HG02642 (cell line): ENCODE measurements around the gene S100A14.

Source experiments
- ATAC-seq: cut with Tn5 transposase; IDR thresholded peaks from one replicate; pipeline ENCODE4 v1.9.1; 2021; ENCODE audit warnings: mild to moderate bottlenecking; ENCODE audit not compliant: unreplicated experiment, poor library complexity

S100A14 gene

DNA sequence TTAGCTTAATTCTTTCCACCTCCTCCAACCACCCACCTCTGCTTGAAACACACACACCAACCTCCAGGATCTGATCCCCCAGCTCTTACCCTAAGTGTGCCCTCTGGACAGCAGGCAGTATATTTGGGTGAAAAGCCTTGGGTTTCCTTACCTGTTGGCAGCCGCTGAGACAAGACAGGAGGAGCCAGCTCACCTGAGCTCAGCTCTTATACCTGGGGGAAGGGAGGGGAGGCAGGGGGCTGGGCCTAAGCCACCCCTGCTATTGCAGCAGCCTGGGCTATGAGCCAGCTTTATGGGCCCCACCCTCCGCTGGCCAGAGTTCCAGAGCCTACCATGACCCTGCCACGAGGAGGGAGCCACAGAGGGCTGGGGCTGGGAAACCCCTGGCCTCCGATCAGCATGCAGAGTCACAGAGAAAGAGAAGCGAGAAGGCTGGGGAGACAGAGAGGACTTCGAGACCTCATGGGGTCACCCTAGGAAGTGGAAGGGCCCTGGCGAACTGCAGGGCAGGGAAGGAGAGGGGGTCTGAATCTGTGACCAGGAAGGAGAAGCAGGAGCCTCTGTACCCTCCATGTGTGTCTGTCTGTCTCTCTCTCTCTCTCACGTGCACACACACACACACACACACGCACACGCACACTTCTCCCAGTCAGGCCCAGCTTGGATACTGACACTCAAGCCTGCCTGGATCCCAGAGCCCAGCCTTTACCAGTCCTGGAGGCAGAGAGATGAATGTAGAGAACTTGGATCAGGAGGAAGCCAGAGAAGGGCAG is at the start of gene S100A14:
Gene S100A14, minus strand, starts transcription at position 182 of the 773 bp plus-strand sequence. CDS start 467 bp downstream, outside the sequence.
- ATAC-seq = no peak

DNA sequence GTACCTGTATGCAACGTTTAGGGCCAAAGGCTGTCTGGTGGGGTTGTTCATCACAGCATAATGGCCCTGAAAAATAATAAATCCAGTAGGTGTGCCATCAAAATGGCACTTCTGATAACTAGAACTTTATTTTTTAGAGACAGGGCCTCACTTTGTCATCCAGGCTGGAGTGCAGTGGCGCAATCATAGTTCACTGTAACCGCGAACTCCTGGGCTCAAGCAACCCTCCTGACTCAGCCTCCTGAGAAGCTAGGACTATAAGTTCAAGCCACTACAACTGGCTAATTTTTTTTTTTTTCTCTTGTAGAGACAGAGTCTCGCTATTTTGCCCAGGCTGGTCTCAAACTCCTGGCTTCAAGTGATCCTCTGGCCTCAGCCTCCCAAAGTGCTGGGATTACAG is 47.1 kb upstream of the S100A14 start:
- ATAC-seq = no peak

DNA sequence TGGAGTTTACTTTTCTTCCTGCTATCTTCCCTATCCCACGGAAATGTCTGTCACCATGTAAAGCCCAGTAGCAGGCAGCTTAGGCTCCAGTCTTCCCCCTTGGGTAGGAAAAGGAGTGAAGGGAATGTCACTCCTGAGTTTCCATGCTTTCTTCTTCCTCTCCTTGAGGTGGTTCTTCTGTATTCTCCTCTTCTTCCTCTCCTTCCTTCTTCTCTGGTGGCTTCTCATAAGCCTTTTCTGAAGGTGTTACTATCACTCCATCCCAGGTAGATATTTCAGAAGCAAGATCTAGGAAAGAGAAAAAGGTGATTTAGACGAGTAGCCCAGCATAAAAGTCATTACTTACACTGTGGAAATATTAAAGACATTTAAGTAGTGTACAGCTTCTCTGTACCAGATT is 46.1 kb upstream of the S100A14 start:
- ATAC-seq = no peak

DNA sequence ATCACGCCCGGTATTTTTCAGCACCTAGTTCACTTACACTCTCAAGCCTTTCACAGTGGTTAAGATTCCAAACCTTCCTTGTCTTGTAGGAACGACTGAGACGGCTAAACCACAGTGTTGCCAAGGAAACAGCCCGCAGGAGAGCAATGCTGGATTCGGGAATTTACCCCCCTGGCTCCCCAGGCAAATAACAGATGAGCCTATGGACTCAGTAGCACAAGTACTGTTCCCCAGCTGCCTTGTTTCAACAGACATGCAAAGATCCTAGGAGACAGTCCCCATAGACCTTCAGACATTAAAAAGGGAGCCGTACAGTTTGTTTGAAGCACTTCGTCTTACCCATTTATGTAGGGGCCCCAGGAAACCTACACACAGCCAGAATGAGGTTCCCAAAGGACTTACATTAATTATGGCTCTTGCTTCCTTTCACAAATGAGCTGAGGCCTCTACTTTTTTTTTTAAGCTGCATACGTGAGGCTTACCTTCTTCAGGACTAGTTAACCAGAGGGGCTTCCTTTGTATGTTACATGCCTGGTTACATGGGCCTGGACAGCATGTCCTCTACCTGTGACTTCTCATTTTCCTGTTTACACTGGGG is 45.1 kb upstream of the S100A14 start:
- no peak for ATAC-seq

DNA sequence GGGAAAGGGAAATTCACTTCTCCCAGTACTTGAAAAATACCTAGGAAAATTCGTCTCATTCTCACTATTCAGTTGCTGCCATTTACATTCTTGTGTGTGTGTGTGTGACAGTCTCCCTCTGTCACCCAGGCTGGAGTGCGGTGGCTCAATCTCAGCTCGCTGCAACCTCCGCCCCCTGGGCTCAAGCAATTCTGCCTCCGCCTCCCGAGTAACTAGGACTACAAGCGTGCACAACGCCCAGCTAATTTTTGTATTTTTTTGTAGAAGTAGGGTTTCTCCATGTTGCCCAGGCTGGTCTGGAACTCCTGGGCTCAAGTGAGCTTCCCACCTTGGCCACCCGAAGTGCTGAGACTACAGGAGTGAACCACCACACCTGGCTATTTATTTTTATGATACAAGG is 43.5 kb upstream of the S100A14 start:
- no peak for ATAC-seq

DNA sequence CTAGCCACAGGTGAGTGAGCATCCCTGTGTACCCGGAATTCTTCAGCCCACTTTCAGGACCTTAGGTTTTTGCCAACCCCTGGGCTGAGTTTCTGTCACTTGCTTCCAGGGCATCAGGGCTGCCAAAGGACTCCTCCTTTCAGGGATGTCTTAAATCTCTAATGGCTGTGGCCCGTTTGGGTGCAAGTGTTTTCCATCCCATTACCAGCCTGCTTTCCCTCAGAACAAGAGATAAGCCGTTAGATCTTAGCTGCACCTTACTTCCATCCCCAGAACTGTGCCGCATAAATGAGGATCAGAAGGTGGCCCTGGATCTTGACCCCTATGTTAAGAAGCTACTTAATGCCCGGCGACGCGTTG is 43.0 kb upstream of the S100A14 start:
- ATAC-seq = no peak

DNA sequence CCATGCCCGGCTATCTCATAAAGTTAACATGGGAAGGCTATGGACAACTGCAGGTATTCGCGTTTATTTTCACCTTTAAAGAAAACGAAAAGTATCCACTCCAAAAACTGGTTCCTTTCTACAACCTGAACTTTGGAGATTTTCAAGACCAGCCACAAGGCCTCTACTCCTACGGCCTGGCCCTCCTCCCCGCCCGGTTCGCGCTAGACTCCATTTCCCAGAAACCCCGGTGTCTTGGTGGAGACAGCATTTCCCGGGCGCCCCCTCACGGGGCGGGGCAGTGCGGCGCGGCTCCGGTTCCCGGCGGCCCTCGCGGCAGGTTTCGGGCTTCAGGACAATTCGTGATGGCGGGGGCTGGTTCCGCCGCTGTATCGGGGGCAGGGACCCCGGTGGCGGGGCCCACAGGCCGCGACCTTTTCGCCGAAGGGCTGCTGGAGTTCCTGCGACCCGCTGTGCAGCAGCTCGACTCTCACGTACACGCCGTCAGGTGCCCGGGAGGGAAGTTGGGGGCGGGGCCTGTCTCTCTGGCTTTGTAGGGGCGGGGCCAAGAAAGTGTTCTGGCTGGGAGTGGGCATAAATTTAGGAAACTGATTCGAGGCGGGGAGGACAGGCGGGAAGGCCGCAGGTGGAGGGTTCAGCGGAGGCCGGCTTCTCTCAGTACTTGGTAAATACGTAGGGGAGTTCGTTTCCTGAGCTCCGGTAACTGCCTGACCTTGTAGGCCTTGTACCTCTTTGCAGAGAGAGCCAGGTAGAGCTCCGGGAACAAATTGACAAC is 42.5 kb upstream of the S100A14 start, which contains the start of gene SNAPIN:
Gene SNAPIN, plus strand, starts transcription at position 304 of the 775 bp plus-strand sequence. Its CDS starts 41 bp downstream, at position 345.
- peak; percentile 96 for ATAC-seq

DNA sequence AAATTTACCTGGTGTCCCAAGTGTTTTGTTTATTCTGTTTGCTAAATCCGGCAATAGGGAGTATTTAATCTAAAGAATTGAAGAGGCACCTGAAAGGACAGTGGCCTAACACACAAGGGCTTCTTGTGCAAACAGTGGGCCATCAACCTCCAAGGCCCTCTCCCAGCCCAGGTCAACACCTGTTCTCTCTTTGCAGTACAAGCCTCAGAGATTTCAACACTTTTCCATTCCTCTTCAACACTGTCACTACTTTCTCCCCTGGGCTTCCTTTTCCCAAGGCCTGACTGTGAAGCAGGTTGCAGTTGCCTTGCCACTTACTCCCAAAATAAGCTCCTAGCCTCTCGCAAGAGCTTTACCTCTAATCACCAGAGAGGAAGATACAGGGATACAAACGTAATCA is 39.2 kb upstream of the S100A14 start:
- ATAC-seq = no peak

DNA sequence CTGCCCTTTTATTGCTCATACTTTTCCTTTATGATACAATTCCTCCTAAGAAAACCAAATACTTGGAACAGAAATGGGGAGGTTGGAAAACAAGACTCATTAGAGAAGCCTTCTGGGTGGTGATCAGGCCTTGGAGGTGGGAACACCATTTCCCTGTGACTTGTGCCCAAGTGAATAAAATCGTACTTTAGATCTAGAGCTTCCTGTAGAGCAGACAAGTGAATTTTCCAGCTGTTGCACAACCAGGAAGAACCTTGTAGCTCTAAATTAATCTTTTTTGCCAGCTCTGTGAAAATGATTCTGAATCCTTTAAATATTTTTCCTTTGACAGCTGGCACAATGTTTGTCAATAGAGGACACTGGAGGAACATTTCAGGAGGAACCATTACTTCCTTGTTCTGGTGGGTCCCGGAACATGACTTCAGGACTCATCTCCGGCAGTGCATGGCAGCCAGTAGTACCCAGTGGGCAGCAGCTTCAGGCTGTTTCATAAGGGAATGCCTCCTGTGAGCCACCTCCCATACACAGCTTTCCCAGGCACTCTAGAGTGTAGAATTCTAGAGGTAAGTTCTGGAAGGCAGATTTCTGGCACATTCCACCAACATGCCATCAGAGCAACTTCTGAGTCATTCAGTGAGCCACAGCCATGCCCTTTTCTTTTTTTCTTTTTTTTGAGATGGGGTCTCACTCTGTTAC is 36.8 kb upstream of the S100A14 start:
- ATAC-seq = no peak

- ATAC-seq = no peak
Observed at GRCh38 chr1:153651771-153652170, 35.6 kb upstream of the S100A14 start.

- no peak for ATAC-seq
Observed at GRCh38 chr1:153649863-153650235, 33.7 kb upstream of the S100A14 start.

GRCh38 chr1:153649137-153649862 is 33.2 kb upstream of the S100A14 start:
- no peak for ATAC-seq

GRCh38 chr1:153648000-153648643 is 32.0 kb upstream of the S100A14 start:
- ATAC-seq = no peak

DNA sequence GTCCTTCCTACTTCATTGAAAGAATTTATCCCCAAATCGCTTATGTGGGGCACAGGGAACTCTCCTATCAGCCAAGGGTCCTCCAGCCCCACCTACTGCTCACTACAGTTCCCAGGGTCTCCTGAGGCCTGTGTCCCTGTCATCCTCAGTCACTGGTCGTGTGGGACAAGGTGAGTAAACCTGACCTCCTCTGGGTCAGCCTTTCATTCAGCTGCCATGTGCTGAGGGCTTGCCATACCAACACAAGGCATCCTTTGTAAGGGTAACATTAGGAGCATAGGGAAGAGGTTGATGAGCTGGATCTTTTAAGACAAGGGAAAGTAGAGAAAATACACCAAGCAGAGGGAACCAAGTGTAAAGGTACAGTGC is 31.2 kb upstream of the S100A14 start:
- ATAC-seq = no peak

DNA sequence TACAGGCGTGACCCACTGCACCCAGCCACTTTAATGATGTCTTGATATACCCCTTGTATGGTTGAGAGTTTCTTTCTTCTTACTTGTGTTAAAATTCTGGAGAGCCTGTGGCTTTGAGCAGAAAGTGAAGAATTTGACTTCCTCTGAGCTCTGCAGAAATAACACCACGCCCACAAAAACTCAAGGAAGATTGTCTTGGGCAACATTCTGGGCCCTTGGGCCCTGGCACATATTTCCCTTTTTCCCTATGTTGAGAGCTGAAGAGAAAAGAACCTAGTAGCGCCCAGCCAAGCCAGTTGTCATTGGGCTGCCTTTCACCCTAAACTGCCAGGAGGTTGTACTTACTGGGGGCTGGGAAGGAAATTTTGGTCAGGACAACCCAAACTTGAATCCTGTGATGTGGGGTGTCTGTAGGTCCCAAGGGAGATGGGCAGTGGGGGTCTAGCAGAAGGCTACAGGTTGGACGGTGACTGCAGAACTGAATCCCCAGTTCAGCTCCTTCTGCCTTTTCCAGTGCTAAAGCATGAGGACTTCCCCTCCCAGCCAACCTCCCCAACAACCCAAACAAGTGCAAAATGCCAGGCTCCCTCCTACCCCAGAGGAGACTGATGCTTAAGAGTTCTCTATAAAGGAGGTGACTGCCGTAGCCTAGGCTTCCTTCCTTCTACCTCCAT is 30.7 kb upstream of the S100A14 start:
- ATAC-seq = no peak

DNA sequence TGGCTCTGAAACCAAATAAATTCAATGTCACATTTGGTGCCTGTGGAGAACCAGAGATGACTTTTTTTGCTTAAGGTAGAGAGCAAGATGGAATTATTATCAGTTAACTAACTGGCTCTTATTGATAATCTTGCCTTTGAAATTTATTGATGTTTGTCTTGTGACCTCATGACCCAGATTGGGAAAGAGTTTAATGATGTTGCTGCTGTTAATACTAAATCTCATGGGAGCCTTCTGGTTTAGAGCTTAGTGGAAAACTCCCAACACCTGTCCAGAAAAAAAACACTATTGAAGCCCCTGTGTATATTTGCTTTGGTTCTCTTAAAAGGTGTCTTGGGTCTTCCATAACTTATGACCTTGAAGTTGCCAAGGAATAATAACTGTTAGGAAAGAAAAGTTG is 27.7 kb upstream of the S100A14 start:
- ATAC-seq = no peak

GRCh38 chr1:153643100-153643499 is 27.0 kb upstream of the S100A14 start:
- no peak for ATAC-seq

GRCh38 chr1:153642161-153642560 is 26.0 kb upstream of the S100A14 start:
- ATAC-seq = no peak

DNA sequence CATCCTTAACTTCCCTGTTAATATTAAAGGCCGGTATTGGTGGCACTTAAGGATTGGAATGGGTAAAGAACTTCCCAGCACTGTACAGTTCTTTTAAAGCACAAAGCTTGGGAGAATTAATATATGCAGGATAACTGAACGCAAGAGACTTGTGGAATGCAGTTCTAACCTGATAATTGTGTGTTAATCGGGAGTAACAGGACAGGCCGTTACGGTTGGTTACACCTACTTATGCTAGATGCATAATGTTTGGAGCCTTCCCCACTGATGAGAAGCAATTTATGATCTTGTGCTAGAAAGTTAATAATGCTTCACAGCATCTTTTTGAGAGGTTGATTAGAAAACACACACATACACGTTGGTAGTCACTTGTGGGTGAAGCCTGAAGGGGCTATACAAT is 24.7 kb upstream of the S100A14 start:
- no peak for ATAC-seq
